HG02840 (cell line): ENCODE data around the gene PACSIN1.
A peak's percentile ranks its signal among the peaks of the same experiment; 100 is the strongest.

Experiments
- ATAC-seq: cut with Tn5 transposase; IDR thresholded peaks from one replicate; pipeline ENCODE4 v1.9.1; 2021; ENCODE audit warnings: mild to moderate bottlenecking, moderate library complexity, moderate number of reproducible peaks; ENCODE audit not compliant: unreplicated experiment, low FRiP score

The PACSIN1 gene

GRCh38 chr6:34526241-34526972, 60.5 kb downstream of the PACSIN1 start:
- ATAC-seq, result no peak

GRCh38 chr6:34526992-34527728, 61.3 kb downstream of the PACSIN1 start:
- ATAC-seq, result no peak

- no peak for ATAC-seq
Measured at GRCh38 chr6:34527751-34528670, 62.1 kb downstream of the PACSIN1 start.

- no peak for ATAC-seq
Measured at GRCh38 chr6:34528996-34529664, 63.3 kb downstream of the PACSIN1 start.

GRCh38 chr6:34529665-34530327, 63.9 kb downstream of the PACSIN1 start:
- ATAC-seq, result no peak

GRCh38 chr6:34530753-34531365, 65.0 kb downstream of the PACSIN1 start:
- ATAC-seq, result no peak

- ATAC-seq, result peak; percentile 51
Measured at GRCh38 chr6:34531580-34532201, 65.8 kb downstream of the PACSIN1 start.

- no peak for ATAC-seq
Measured at GRCh38 chr6:34532230-34532629, 66.4 kb downstream of the PACSIN1 start.

- ATAC-seq, result no peak
Measured at GRCh38 chr6:34534146-34534545, 68.3 kb downstream of the PACSIN1 start.

- no peak for ATAC-seq
Measured at GRCh38 chr6:34534656-34535055, 68.8 kb downstream of the PACSIN1 start.

- no peak for ATAC-seq
Measured at GRCh38 chr6:34535199-34535598, 69.3 kb downstream of the PACSIN1 start.

GRCh38 chr6:34535646-34536045, 69.8 kb downstream of the PACSIN1 start:
- no peak for ATAC-seq

GRCh38 chr6:34536251-34536958, 70.5 kb downstream of the PACSIN1 start:
- ATAC-seq, result no peak

- ATAC-seq, result no peak
Measured at GRCh38 chr6:34536959-34537848, 71.3 kb downstream of the PACSIN1 start.

GRCh38 chr6:34537922-34538550, 72.2 kb downstream of the PACSIN1 start:
- no peak for ATAC-seq

GRCh38 chr6:34538581-34538980, 72.7 kb downstream of the PACSIN1 start:
- no peak for ATAC-seq

GRCh38 chr6:34539181-34539580, 73.3 kb downstream of the PACSIN1 start:
- ATAC-seq, result no peak
